GM21619 (cell line): ENCODE measurements around the gene CRTC2.

Source experiments
- ATAC-seq: cut with Tn5 transposase; IDR thresholded peaks from one replicate; pipeline ENCODE4 v1.9.1; 2021; ENCODE audit not compliant: unreplicated experiment

The CRTC2 gene

GRCh38 chr1:153899509-153899908 is 58.9 kb downstream of the CRTC2 start:
- no peak for ATAC-seq
